Endodermal cell (in vitro differentiated cells): ENCODE measurements around the gene CNDP1. TPM values are rescaled to one million over a fixed set of nuclear protein-coding genes. Genes with fewer than 3 reads are reported as not detected.

ENCODE experiments used
- DNase-seq: peaks from one replicate; pipeline ENCODE4 v3.0.0-alpha.2; 2017
- H3K27ac ChIP-seq: 2 replicates; pipeline ENCODE4 v1.5.1; 2013; ENCODE audit warnings: mild to moderate bottlenecking, low read depth, low read length, moderate library complexity
- H3K27me3 ChIP-seq: 2 replicates; pipeline ENCODE4 v1.6.1; 2013; ENCODE audit warnings: mild to moderate bottlenecking, low read length, moderate library complexity; ENCODE audit not compliant: insufficient read depth, control insufficient read depth, poor library complexity, severe bottlenecking
- H3K36me3 ChIP-seq: 2 replicates; pipeline ENCODE4 v1.7.0; 2013; ENCODE audit warnings: mild to moderate bottlenecking, low read length, moderate library complexity; ENCODE audit not compliant: control insufficient read depth, insufficient read depth
- H3K4me1 ChIP-seq: one replicate; pipeline ENCODE4 v1.7.0; 2013; ENCODE audit warnings: low read length; ENCODE audit not compliant: control insufficient read depth, insufficient read depth
- H3K4me3 ChIP-seq: 2 replicates; pipeline ENCODE4 v1.5.1; 2013; ENCODE audit warnings: mild to moderate bottlenecking, low read length, moderate library complexity
- H3K9ac ChIP-seq: 2 replicates; pipeline ENCODE4 v1.6.1; 2013; ENCODE audit warnings: mild to moderate bottlenecking, low read length, moderate library complexity; ENCODE audit not compliant: poor library complexity, severe bottlenecking; ENCODE audit errors: extremely low read depth
- H3K9me3 ChIP-seq: 2 replicates; pipeline ENCODE4 v1.6.1; 2013; ENCODE audit warnings: mild to moderate bottlenecking, low read length, moderate library complexity; ENCODE audit not compliant: control insufficient read depth
- H3K27ac Mint-ChIP-seq: 2 replicates; pipeline ENCODE4 v1.8.0; 2020; ENCODE audit warnings: mixed read lengths
- H3K27me3 Mint-ChIP-seq: 2 replicates; pipeline ENCODE4 v1.8.0; 2021; ENCODE audit warnings: mild to moderate bottlenecking, mixed read lengths; ENCODE audit not compliant: insufficient read depth
- H3K36me3 Mint-ChIP-seq: 2 replicates; pipeline ENCODE4 v1.8.0; 2020; ENCODE audit warnings: low read depth, mixed read lengths
- H3K4me1 Mint-ChIP-seq: 2 replicates; pipeline ENCODE4 v1.8.0; 2020; ENCODE audit warnings: mixed read lengths
- H3K4me3 Mint-ChIP-seq: 2 replicates; pipeline ENCODE4 v1.8.0; 2020; ENCODE audit warnings: mild to moderate bottlenecking, moderate library complexity, mixed read lengths
- H3K9me3 Mint-ChIP-seq: 2 replicates; pipeline ENCODE4 v1.8.0; 2020; ENCODE audit warnings: mild to moderate bottlenecking, mixed read lengths
- WGBS, 2 experiments: methylation state at CpG; one replicate each; pipeline versions ENCODE4 v1.1.5 to v1.1.7; 2013; ENCODE audit warnings: missing lambda C conversion rate in 2 of 2, mixed read lengths in 1 of 2; ENCODE audit not compliant: insufficient coverage in 1 of 2, insufficient read length in 1 of 2; 5-methylcytosine and 5-hydroxymethylcytosine counted together
- total RNA-seq, 2 donors: library from RNA; stranded (reverse); fragmentation: NEBNext Ultra II Directional in 1 of 2; extraction: Animal tissue kit (Norgen Biotek cat#: 25700) in 1 of 2; gene quantifications; 2 replicates in 1 of 2; 3 replicates in 1 of 2; pipeline ENCODE4 v1.2.1, GENCODE V29; 2021
- TF ChIP-seq, protein P1 (sequence below): fragments of 200-600 bp; sonication (generic); conservative IDR thresholded peaks from 2 replicates; pipeline ENCODE4 v1.5.0; 2021; ENCODE audit warnings: antibody characterized with exemption, mild to moderate bottlenecking

The CNDP1 gene
- total RNA-seq, 2 donors from 2014 or later, result 0.51 TPM; not detected in 1

DNA sequence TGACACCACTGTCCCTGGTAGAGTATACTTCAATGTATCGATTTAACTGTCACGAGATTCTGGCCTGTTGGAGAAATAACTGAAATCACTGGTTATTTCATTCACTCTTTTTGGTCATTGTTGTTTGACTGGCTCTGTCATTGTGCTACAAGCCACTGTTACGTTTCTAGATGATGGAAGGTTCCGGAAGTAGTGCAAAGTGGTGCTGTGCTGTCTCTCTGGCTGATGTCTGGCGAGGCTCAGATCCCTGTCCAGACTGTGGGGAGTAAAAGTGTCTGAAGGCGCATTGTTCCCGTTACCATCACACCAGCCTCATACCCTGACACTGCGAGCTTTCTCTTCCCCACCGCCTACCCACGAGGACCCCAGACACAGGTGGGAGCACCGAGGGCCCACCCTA, 11.7 kb downstream of the CNDP1 start:
- H3K36me3 ChIP-seq, result no peaks in the 10 kb centered on the region
- Mint-ChIP-seq H3K27ac (no peak overlapping the region), H3K4me1 (no peaks in the 10 kb centered on the region)

DNA sequence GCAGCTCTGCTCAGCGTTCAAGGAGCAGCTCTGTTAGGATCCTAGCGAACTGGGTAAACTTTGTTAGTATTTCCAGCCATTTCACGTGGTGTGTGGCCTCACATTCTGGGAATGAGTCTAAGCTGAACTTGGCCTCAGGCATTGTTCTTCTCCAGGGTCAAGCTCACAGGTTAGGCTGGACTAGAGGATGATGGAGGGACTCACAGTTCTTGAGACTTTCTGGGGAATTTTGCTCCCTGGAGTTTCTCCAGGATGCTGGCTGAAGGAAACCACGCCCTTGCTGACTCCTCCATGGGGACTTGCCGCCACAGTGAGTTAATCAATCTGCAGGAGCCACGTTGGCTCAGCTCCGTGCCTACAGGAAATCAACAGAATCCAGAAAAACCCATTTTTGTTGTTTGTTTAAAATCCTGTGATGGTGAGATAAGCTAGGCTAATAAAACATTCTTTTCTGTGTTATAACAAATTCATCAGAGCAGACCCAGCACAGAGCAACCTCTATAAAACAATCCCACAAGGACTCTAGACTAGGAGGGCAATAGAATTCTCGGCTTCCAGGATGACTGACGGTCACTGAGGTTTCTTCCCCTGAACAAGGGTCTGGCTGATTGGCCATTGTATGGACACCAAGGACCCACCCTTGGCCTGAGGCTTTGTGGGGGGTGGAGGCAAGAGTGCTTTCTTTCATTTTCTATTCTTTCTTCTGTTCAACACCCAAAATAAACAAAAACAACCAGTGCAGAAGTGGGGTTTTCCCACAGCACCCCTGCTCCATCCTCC, 12.6 kb downstream of the CNDP1 start:
- H3K4me1 ChIP-seq, result no peaks in the 10 kb centered on the region
- TF ChIP-seq, protein P1, sequence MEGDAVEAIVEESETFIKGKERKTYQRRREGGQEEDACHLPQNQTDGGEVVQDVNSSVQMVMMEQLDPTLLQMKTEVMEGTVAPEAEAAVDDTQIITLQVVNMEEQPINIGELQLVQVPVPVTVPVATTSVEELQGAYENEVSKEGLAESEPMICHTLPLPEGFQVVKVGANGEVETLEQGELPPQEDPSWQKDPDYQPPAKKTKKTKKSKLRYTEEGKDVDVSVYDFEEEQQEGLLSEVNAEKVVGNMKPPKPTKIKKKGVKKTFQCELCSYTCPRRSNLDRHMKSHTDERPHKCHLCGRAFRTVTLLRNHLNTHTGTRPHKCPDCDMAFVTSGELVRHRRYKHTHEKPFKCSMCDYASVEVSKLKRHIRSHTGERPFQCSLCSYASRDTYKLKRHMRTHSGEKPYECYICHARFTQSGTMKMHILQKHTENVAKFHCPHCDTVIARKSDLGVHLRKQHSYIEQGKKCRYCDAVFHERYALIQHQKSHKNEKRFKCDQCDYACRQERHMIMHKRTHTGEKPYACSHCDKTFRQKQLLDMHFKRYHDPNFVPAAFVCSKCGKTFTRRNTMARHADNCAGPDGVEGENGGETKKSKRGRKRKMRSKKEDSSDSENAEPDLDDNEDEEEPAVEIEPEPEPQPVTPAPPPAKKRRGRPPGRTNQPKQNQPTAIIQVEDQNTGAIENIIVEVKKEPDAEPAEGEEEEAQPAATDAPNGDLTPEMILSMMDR, result no peak
- DNase-seq, result no peak
- H3K4me3 Mint-ChIP-seq, result no peak overlapping the region
- WGBS, 2 experiments, result 87 to 91% methylated on average over 7 to 9 of the region's 9 CpGs
- H3K36me3 ChIP-seq, result no peaks in the 10 kb centered on the region
- peaks cover 49% of the 10 kb centered on the region for H3K9me3 ChIP-seq
- peaks cover 4% of the 10 kb centered on the region for H3K36me3 Mint-ChIP-seq
- no peak overlapping the region for H3K9ac ChIP-seq
- no peak overlapping the region for H3K27ac Mint-ChIP-seq
- no peak overlapping the region for H3K27ac ChIP-seq
- no peaks in the 10 kb centered on the region for H3K4me1 Mint-ChIP-seq
- H3K4me3 ChIP-seq, result no peak overlapping the region
- H3K27me3 ChIP-seq, result no peaks in the 10 kb centered on the region
- peaks cover 17% of the 10 kb centered on the region for H3K27me3 Mint-ChIP-seq
- H3K9me3 Mint-ChIP-seq, result peaks cover 64% of the 10 kb centered on the region

More for the DNA sequence above, 11.7 kb downstream of the CNDP1 start:
- H3K36me3 Mint-ChIP-seq, result peaks cover 4% of the 10 kb centered on the region
- H3K9ac ChIP-seq, result no peak overlapping the region
- peaks cover 43% of the 10 kb centered on the region for H3K9me3 ChIP-seq
- H3K27me3 ChIP-seq, result no peaks in the 10 kb centered on the region
- TF ChIP-seq, protein P1, result no peak
- peaks cover 55% of the 10 kb centered on the region for H3K9me3 Mint-ChIP-seq
- H3K4me1 ChIP-seq, result no peaks in the 10 kb centered on the region
- no peak overlapping the region for H3K27ac ChIP-seq
- DNase-seq, result no peak
- peaks cover 15% of the 10 kb centered on the region for H3K27me3 Mint-ChIP-seq
- WGBS, 2 experiments, result 95 to 100% methylated on average over 4 to 11 of the region's 11 CpGs
- H3K4me3 ChIP-seq, result no peak overlapping the region
- H3K4me3 Mint-ChIP-seq, result no peak overlapping the region

- Histone ChIP-seq H3K9ac (no peak overlapping the region), H3K9me3 (peaks cover 49% of the 10 kb centered on the region), H3K27me3 (no peaks in the 10 kb centered on the region), H3K4me1 (no peaks in the 10 kb centered on the region), H3K27ac (no peak overlapping the region), H3K36me3 (no peaks in the 10 kb centered on the region), H3K4me3 (no peak overlapping the region)
- WGBS, 2 experiments, result 94 to 100% methylated on average over 3 to 7 of the region's 7 CpGs
- TF ChIP-seq, protein P1, result no peak
- no peak for DNase-seq
- Mint-ChIP-seq H3K27me3 (peaks cover 17% of the 10 kb centered on the region), H3K27ac (no peak overlapping the region), H3K4me1 (no peaks in the 10 kb centered on the region), H3K4me3 (no peak overlapping the region), H3K36me3 (peaks cover 4% of the 10 kb centered on the region), H3K9me3 (peaks cover 64% of the 10 kb centered on the region)
Measured at GRCh38 chr18:74547860-74548259, 13.6 kb downstream of the CNDP1 start.
